Activated CD4-positive, alpha-beta T cell treated with anti-CD3 and anti-CD28 coated beads, Interleukin-2, amount 10 ng/mL, durations not matched to agents 24 days and 14 days (primary cell): ENCODE measurements around the gene SMC3. TPM values are rescaled to one million over a fixed set of nuclear protein-coding genes. Genes with fewer than 3 reads are reported as not detected.
"Not testable (repeated sequence)": the region's sequence is repeated elsewhere in the genome, so short reads cannot be mapped to it uniquely, and the experiment has no call there.

Experiments
- DNase-seq: peaks from one replicate; pipeline ENCODE4 v3.0.0; 2022
- H3K27ac Mint-ChIP-seq: one replicate; pipeline ENCODE4 v1.8.0; 2022; ENCODE audit warnings: mild to moderate bottlenecking, mixed read lengths
- H3K27me3 Mint-ChIP-seq: one replicate; pipeline ENCODE4 v1.8.0; 2022; ENCODE audit warnings: mixed read lengths
- H3K36me3 Mint-ChIP-seq: one replicate; pipeline ENCODE4 v1.8.0; 2022; ENCODE audit warnings: low read depth, mild to moderate bottlenecking, mixed read lengths
- H3K4me1 Mint-ChIP-seq: one replicate; pipeline ENCODE4 v1.8.0; 2021; ENCODE audit warnings: mixed read lengths
- H3K4me3 Mint-ChIP-seq: one replicate; pipeline ENCODE4 v1.8.0; 2022; ENCODE audit warnings: mild to moderate bottlenecking, moderate library complexity, mixed read lengths
- H3K9me3 Mint-ChIP-seq: one replicate; pipeline ENCODE4 v1.8.0; 2021; ENCODE audit warnings: mixed read lengths
- intact Hi-C: fragments of 100-400 bp; cut with micrococcal nuclease; formaldehyde crosslinking; loops from one replicate; pipeline ENCODE4 v1.15.1; 2023
- total RNA-seq: library from RNA; stranded (reverse); gene quantifications from 2 replicates; pipeline ENCODE4 v1.2.3, GENCODE V29; 2022

The SMC3 gene
- total RNA-seq, 1 donor from 2014 or later: 82.2 TPM

GRCh38 chr10:110531687-110532086 lies 35.8 kb upstream of the SMC3 start:
- H3K27ac Mint-ChIP-seq: no peak overlapping the region
- no peak for DNase-seq
- H3K27me3 Mint-ChIP-seq: no peaks in the 10 kb centered on the region
- H3K4me3 Mint-ChIP-seq: no peak overlapping the region
- peaks cover 67% of the 10 kb centered on the region for H3K4me1 Mint-ChIP-seq
- H3K36me3 Mint-ChIP-seq: peaks cover 12% of the 10 kb centered on the region
- intact Hi-C loops: no loop called here
- H3K9me3 Mint-ChIP-seq: no peaks in the 10 kb centered on the region

- DNase-seq, H3K27ac Mint-ChIP-seq, H3K27me3 Mint-ChIP-seq, intact Hi-C loops, H3K9me3 Mint-ChIP-seq, H3K4me3 Mint-ChIP-seq: not testable (repeated sequence)
- peaks cover 66% of the 10 kb centered on the region for H3K4me1 Mint-ChIP-seq
- H3K36me3 Mint-ChIP-seq: peaks cover 12% of the 10 kb centered on the region
Observed at GRCh38 chr10:110532628-110533027, 34.9 kb upstream of the SMC3 start.

GRCh38 chr10:110533149-110533548 lies 34.3 kb upstream of the SMC3 start:
- H3K27ac Mint-ChIP-seq: peak overlapping the region; percentile 8
- DNase-seq: no peak
- peaks cover 12% of the 10 kb centered on the region for H3K36me3 Mint-ChIP-seq
- no peak overlapping the region for H3K4me3 Mint-ChIP-seq
- intact Hi-C loops: no loop called here
- H3K4me1 Mint-ChIP-seq: peaks cover 60% of the 10 kb centered on the region
- no peaks in the 10 kb centered on the region for H3K9me3 Mint-ChIP-seq
- H3K27me3 Mint-ChIP-seq: no peaks in the 10 kb centered on the region

- intact Hi-C loops: no loop called here
- Mint-ChIP-seq H3K27ac (peak overlapping the region; percentile 71), H3K4me3 (peak overlapping the region; percentile 66), H3K4me1 (peaks cover 57% of the 10 kb centered on the region), H3K36me3 (peaks cover 9% of the 10 kb centered on the region), H3K9me3 (no peaks in the 10 kb centered on the region), H3K27me3 (no peaks in the 10 kb centered on the region)
- DNase-seq: no peak
Observed at GRCh38 chr10:110534571-110534970, 32.9 kb upstream of the SMC3 start.

GRCh38 chr10:110535958-110536891 lies 31.3 kb upstream of the SMC3 start:
- H3K27ac Mint-ChIP-seq: peak overlapping the region; percentile 84
- peak overlapping the region; percentile 38 for H3K4me3 Mint-ChIP-seq
- no peaks in the 10 kb centered on the region for H3K9me3 Mint-ChIP-seq
- no peaks in the 10 kb centered on the region for H3K27me3 Mint-ChIP-seq
- peak; percentile 85 for DNase-seq
- H3K36me3 Mint-ChIP-seq: peaks cover 9% of the 10 kb centered on the region
- intact Hi-C loops: loop anchor here (1.0 to 2.0 kb wide), 6 partner anchors 8 to 225 kb away; no protein-coding TSS in a partner anchor
- peaks cover 55% of the 10 kb centered on the region for H3K4me1 Mint-ChIP-seq

GRCh38 chr10:110539091-110539490 lies 28.4 kb upstream of the SMC3 start:
- peaks cover 49% of the 10 kb centered on the region for H3K4me1 Mint-ChIP-seq
- no peak overlapping the region for H3K27ac Mint-ChIP-seq
- no peak overlapping the region for H3K4me3 Mint-ChIP-seq
- intact Hi-C loops: no loop called here
- no peaks in the 10 kb centered on the region for H3K9me3 Mint-ChIP-seq
- no peak for DNase-seq
- no peaks in the 10 kb centered on the region for H3K27me3 Mint-ChIP-seq
- peaks cover 6% of the 10 kb centered on the region for H3K36me3 Mint-ChIP-seq

GRCh38 chr10:110540031-110540430 lies 27.5 kb upstream of the SMC3 start:
- H3K9me3 Mint-ChIP-seq: no peaks in the 10 kb centered on the region
- no peak for DNase-seq
- H3K36me3 Mint-ChIP-seq: no peaks in the 10 kb centered on the region
- peak overlapping the region; percentile 68 for H3K27ac Mint-ChIP-seq
- H3K4me1 Mint-ChIP-seq: peaks cover 41% of the 10 kb centered on the region
- no peak overlapping the region for H3K4me3 Mint-ChIP-seq
- intact Hi-C loops: no loop called here
- no peaks in the 10 kb centered on the region for H3K27me3 Mint-ChIP-seq

- no peaks in the 10 kb centered on the region for H3K36me3 Mint-ChIP-seq
- no peak for DNase-seq
- H3K9me3 Mint-ChIP-seq: no peaks in the 10 kb centered on the region
- peaks cover 9% of the 10 kb centered on the region for H3K27me3 Mint-ChIP-seq
- H3K4me1 Mint-ChIP-seq: peaks cover 23% of the 10 kb centered on the region
- H3K27ac Mint-ChIP-seq: no peak overlapping the region
- H3K4me3 Mint-ChIP-seq: no peak overlapping the region
- intact Hi-C loops: no loop called here
Observed at GRCh38 chr10:110544958-110545537, 22.4 kb upstream of the SMC3 start.

- peaks cover 19% of the 10 kb centered on the region for H3K4me1 Mint-ChIP-seq
- no peaks in the 10 kb centered on the region for H3K36me3 Mint-ChIP-seq
- intact Hi-C loops: no loop called here
Observed at GRCh38 chr10:110546077-110546476, 21.4 kb upstream of the SMC3 start.

GRCh38 chr10:110546499-110547110 lies 20.9 kb upstream of the SMC3 start:
- peak overlapping the region; percentile 10 for H3K27ac Mint-ChIP-seq
- DNase-seq: no peak
- peaks cover 19% of the 10 kb centered on the region for H3K4me1 Mint-ChIP-seq
- H3K4me3 Mint-ChIP-seq: peak overlapping the region; percentile 47
- H3K27me3 Mint-ChIP-seq: peaks cover 23% of the 10 kb centered on the region
- H3K9me3 Mint-ChIP-seq: no peaks in the 10 kb centered on the region
- intact Hi-C loops: loop anchor here (1.0 kb wide), 6 partner anchors 10 to 240 kb away; no protein-coding TSS in a partner anchor
- no peaks in the 10 kb centered on the region for H3K36me3 Mint-ChIP-seq

More at GRCh38 chr10:110546077-110546476, 21.4 kb upstream of the SMC3 start:
- Mint-ChIP-seq H3K9me3 (no peaks in the 10 kb centered on the region), H3K4me3 (no peak overlapping the region), H3K27ac (no peak overlapping the region), H3K27me3 (peaks cover 18% of the 10 kb centered on the region)
- DNase-seq: no peak

- peaks cover 28% of the 10 kb centered on the region for H3K27me3 Mint-ChIP-seq
- H3K4me1 Mint-ChIP-seq: peaks cover 19% of the 10 kb centered on the region
- peak overlapping the region; percentile 47 for H3K4me3 Mint-ChIP-seq
- H3K36me3 Mint-ChIP-seq: no peaks in the 10 kb centered on the region
- H3K27ac Mint-ChIP-seq: peak overlapping the region; percentile 10
- peak; percentile 77 for DNase-seq
- H3K9me3 Mint-ChIP-seq: no peaks in the 10 kb centered on the region
- intact Hi-C loops: loop anchor here (1.0 kb wide), 6 partner anchors 11 to 241 kb away; no protein-coding TSS in a partner anchor
Observed at GRCh38 chr10:110547139-110547761, 20.2 kb upstream of the SMC3 start.

- Mint-ChIP-seq H3K27me3 (peaks cover 32% of the 10 kb centered on the region), H3K9me3 (no peaks in the 10 kb centered on the region), H3K4me3 (no peak overlapping the region), H3K36me3 (no peaks in the 10 kb centered on the region), H3K27ac (no peak overlapping the region), H3K4me1 (peaks cover 18% of the 10 kb centered on the region)
- intact Hi-C loops: no loop called here
- no peak for DNase-seq
Observed at GRCh38 chr10:110548002-110548401, 19.5 kb upstream of the SMC3 start.

GRCh38 chr10:110549211-110549610 lies 18.3 kb upstream of the SMC3 start:
- peaks cover 13% of the 10 kb centered on the region for H3K4me1 Mint-ChIP-seq
- no peak overlapping the region for H3K27ac Mint-ChIP-seq
- H3K4me3 Mint-ChIP-seq: no peak overlapping the region
- no peaks in the 10 kb centered on the region for H3K9me3 Mint-ChIP-seq
- peaks cover 35% of the 10 kb centered on the region for H3K27me3 Mint-ChIP-seq
- no peak for DNase-seq
- H3K36me3 Mint-ChIP-seq: no peaks in the 10 kb centered on the region
- intact Hi-C loops: no loop called here
